H9 (cell line): ENCODE results near the gene HIBCH. TPM values are rescaled to one million over a fixed set of nuclear protein-coding genes. Genes with fewer than 3 reads are reported as not detected.

ENCODE experiments used
- DNase-seq: peaks from one replicate; pipeline ENCODE4 v3.0.0-alpha.2; 2017
- H2AFZ ChIP-seq: one replicate; pipeline ENCODE4 v1.6.1; 2013; ENCODE audit warnings: mild to moderate bottlenecking, low read length, control low read depth, moderate library complexity
- H2AK5ac ChIP-seq: 2 replicates; pipeline ENCODE4 v1.6.1; 2013; ENCODE audit warnings: low read length, control low read depth, mixed read lengths; ENCODE audit not compliant: insufficient read length
- H2BK120ac ChIP-seq: one replicate; pipeline ENCODE4 v1.6.1; 2013; ENCODE audit warnings: low read depth, mild to moderate bottlenecking, low read length, control low read depth, inconsistent platforms; ENCODE audit not compliant: poor library complexity, severe bottlenecking
- H2BK12ac ChIP-seq: 2 replicates; pipeline ENCODE4 v1.6.1; 2013; ENCODE audit warnings: low read length, control low read depth, mixed read lengths, low read depth; ENCODE audit not compliant: insufficient read length
- H2BK15ac ChIP-seq: 2 replicates; pipeline ENCODE4 v1.6.1; 2013; ENCODE audit warnings: low read depth, low read length, control low read depth
- H2BK20ac ChIP-seq: one replicate; pipeline ENCODE4 v1.6.1; 2013; ENCODE audit warnings: low read depth, mild to moderate bottlenecking, low read length, control low read depth, inconsistent platforms; ENCODE audit not compliant: poor library complexity, severe bottlenecking
- H2BK5ac ChIP-seq: 2 replicates; pipeline ENCODE4 v1.6.1; 2013; ENCODE audit warnings: low read length, control low read depth, mixed read lengths; ENCODE audit not compliant: insufficient read length
- H3K14ac ChIP-seq: 2 replicates; pipeline ENCODE4 v1.6.1; 2013; ENCODE audit warnings: low read length, control low read depth; ENCODE audit not compliant: insufficient read depth
- H3K18ac ChIP-seq: 2 replicates; pipeline ENCODE4 v1.6.1; 2013; ENCODE audit warnings: low read depth, mild to moderate bottlenecking, mixed read lengths, low read length, control low read depth; ENCODE audit not compliant: insufficient read length
- H3K23ac ChIP-seq: 2 replicates; pipeline ENCODE4 v1.6.1; 2013; ENCODE audit warnings: low read length, control low read depth, mixed read lengths, low read depth; ENCODE audit not compliant: insufficient read length
- H3K23me2 ChIP-seq: 2 replicates; pipeline ENCODE4 v1.6.1; 2013; ENCODE audit warnings: low read depth, mild to moderate bottlenecking, mixed read lengths, low read length, control low read depth; ENCODE audit not compliant: insufficient read length, poor library complexity, severe bottlenecking
- H3K27ac ChIP-seq: 2 replicates; pipeline ENCODE4 v1.5.1; 2013; ENCODE audit warnings: low read length, control low read depth, mixed read lengths, low read depth; ENCODE audit not compliant: insufficient read length
- H3K27me3 ChIP-seq: 2 replicates; pipeline ENCODE4 v1.6.1; 2013; ENCODE audit warnings: low read length, control low read depth, inconsistent platforms; ENCODE audit not compliant: insufficient read depth
- H3K4ac ChIP-seq: 2 replicates; pipeline ENCODE4 v1.6.1; 2013; ENCODE audit warnings: low read depth, mild to moderate bottlenecking, control low read depth, inconsistent platforms, low read length, moderate library complexity
- H3K4me1 ChIP-seq: 2 replicates; pipeline ENCODE4 v1.6.1; 2013; ENCODE audit warnings: low read length, control low read depth, inconsistent platforms; ENCODE audit not compliant: insufficient read depth
- H3K4me2 ChIP-seq: 2 replicates; pipeline ENCODE4 v1.6.1; 2013; ENCODE audit warnings: low read length, control low read depth, mixed read lengths; ENCODE audit not compliant: insufficient read length, insufficient read depth
- H3K56ac ChIP-seq: 2 replicates; pipeline ENCODE4 v1.6.1; 2013; ENCODE audit warnings: low read depth, mild to moderate bottlenecking, mixed read lengths, low read length, control low read depth; ENCODE audit not compliant: insufficient read length
- H3K79me1 ChIP-seq: 2 replicates; pipeline ENCODE4 v1.6.1; 2013; ENCODE audit warnings: low read depth, mild to moderate bottlenecking, moderate library complexity, low read length, control low read depth, inconsistent platforms; ENCODE audit not compliant: insufficient read depth, poor library complexity, severe bottlenecking
- H3K79me2 ChIP-seq: 2 replicates; pipeline ENCODE4 v1.6.1; 2013; ENCODE audit warnings: low read length, control low read depth, inconsistent platforms; ENCODE audit not compliant: insufficient read depth
- H3K9ac ChIP-seq: 2 replicates; pipeline ENCODE4 v1.6.1; 2013; ENCODE audit warnings: low read length, control low read depth, mixed read lengths; ENCODE audit not compliant: insufficient read length; ENCODE audit errors: extremely low read depth
- H3K9me3 ChIP-seq: one replicate; pipeline ENCODE4 v1.6.1; 2013; ENCODE audit warnings: low read depth, low read length, inconsistent platforms; ENCODE audit not compliant: control insufficient read depth
- H3T11ph ChIP-seq: one replicate; pipeline ENCODE4 v1.6.1; 2013; ENCODE audit warnings: mild to moderate bottlenecking, low read length, control low read depth, inconsistent platforms
- H4K20me1 ChIP-seq: one replicate; pipeline ENCODE4 v1.6.1; 2013; ENCODE audit not compliant: control insufficient read depth, insufficient read length, insufficient read depth
- H4K5ac ChIP-seq: 2 replicates; pipeline ENCODE4 v1.6.1; 2013; ENCODE audit warnings: low read depth, mild to moderate bottlenecking, mixed read lengths, low read length, control low read depth; ENCODE audit not compliant: insufficient read length
- H4K8ac ChIP-seq: replicated peaks from 2 replicates; pipeline ENCODE4 v1.6.1; 2013; ENCODE audit warnings: low read length, control low read depth, mixed read lengths, low read depth; ENCODE audit not compliant: insufficient read length
- H4K91ac ChIP-seq: 2 replicates; pipeline ENCODE4 v1.6.1; 2013; ENCODE audit warnings: low read depth, mild to moderate bottlenecking, moderate library complexity, mixed read lengths, low read length, control low read depth; ENCODE audit not compliant: insufficient read length
- H3K27ac Mint-ChIP-seq, 3 experiments: 2 replicates in 2 of 3; 3 replicates in 1 of 3; pipeline ENCODE4 v1.8.0; 2020 to 2021; ENCODE audit warnings: mixed read lengths in 3 of 3, mild to moderate bottlenecking in 1 of 3, moderate library complexity in 1 of 3
- H3K27me3 Mint-ChIP-seq: 2 replicates; pipeline ENCODE4 v1.8.0; 2021; ENCODE audit warnings: low read depth, mild to moderate bottlenecking, moderate library complexity, mixed read lengths
- H3K36me3 Mint-ChIP-seq, 3 experiments: 2 replicates in 2 of 3; 3 replicates in 1 of 3; pipeline ENCODE4 v1.8.0; 2020 to 2021; ENCODE audit warnings: low read depth in 3 of 3, mixed read lengths in 3 of 3; ENCODE audit not compliant: insufficient read depth in 1 of 3
- H3K4me1 Mint-ChIP-seq, 2 experiments: 2 replicates each; pipeline ENCODE4 v1.8.0; 2020; ENCODE audit warnings: mixed read lengths in 2 of 2
- H3K4me3 Mint-ChIP-seq, 2 experiments: 2 replicates in 1 of 2; 3 replicates in 1 of 2; pipeline ENCODE4 v1.8.0; 2020 to 2021; ENCODE audit warnings: mild to moderate bottlenecking in 2 of 2, mixed read lengths in 2 of 2, moderate library complexity in 1 of 2
- H3K9me3 Mint-ChIP-seq, 2 experiments: 2 replicates in 1 of 2; 3 replicates in 1 of 2; pipeline ENCODE4 v1.8.0; 2020; ENCODE audit warnings: mild to moderate bottlenecking in 2 of 2, mixed read lengths in 2 of 2, moderate library complexity in 1 of 2
- total RNA-seq: library from RNA; stranded (reverse); gene quantifications from 2 replicates; pipeline ENCODE4 v1.2.1, GENCODE V29; 2021
- TF ChIP-seq, protein P1 (sequence below): fragments of 200-600 bp; sonication (generic); conservative IDR thresholded peaks from 3 replicates; pipeline ENCODE4 v1.8.0; 2021; ENCODE audit warnings: antibody characterized with exemption, mild to moderate bottlenecking

The HIBCH gene
- total RNA-seq, 1 experiment from 2014 or later, result 28.0 TPM

DNA sequence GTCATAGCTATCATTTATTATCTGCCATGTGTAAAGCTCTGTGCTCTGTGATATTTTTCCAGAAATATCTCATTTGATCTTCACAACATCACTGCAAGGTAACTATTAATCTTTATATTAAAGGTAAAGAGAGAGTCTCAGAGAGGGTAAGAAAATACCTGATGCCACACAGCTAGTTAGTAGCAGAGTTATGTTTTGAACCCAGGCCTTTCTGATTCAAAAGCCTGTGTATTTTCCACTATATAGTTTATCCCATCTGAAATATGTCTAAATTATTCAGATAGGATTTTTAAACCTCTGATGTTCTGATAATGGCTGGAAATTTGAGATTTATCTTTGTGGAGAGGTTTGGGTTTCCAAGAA lies 33.9 kb upstream of the HIBCH start:
- H2BK15ac ChIP-seq, result no peak overlapping the region
- H4K91ac ChIP-seq, result no peak overlapping the region
- H3K14ac ChIP-seq, result no peak overlapping the region
- no peak overlapping the region for H2BK120ac ChIP-seq
- no peak overlapping the region for H2AK5ac ChIP-seq
- H3K27ac Mint-ChIP-seq, result no peak overlapping the region
- no peak overlapping the region for H4K5ac ChIP-seq
- no peaks in the 10 kb centered on the region for H3K27me3 Mint-ChIP-seq
- no peak overlapping the region for H3K23ac ChIP-seq
- H3K9ac ChIP-seq, result no peak overlapping the region
- no peak overlapping the region for H4K8ac ChIP-seq
- H3K4me1 ChIP-seq, result no peaks in the 10 kb centered on the region
- no peaks in the 10 kb centered on the region for H3K79me1 ChIP-seq
- DNase-seq, result no peak
- TF ChIP-seq, protein P1, sequence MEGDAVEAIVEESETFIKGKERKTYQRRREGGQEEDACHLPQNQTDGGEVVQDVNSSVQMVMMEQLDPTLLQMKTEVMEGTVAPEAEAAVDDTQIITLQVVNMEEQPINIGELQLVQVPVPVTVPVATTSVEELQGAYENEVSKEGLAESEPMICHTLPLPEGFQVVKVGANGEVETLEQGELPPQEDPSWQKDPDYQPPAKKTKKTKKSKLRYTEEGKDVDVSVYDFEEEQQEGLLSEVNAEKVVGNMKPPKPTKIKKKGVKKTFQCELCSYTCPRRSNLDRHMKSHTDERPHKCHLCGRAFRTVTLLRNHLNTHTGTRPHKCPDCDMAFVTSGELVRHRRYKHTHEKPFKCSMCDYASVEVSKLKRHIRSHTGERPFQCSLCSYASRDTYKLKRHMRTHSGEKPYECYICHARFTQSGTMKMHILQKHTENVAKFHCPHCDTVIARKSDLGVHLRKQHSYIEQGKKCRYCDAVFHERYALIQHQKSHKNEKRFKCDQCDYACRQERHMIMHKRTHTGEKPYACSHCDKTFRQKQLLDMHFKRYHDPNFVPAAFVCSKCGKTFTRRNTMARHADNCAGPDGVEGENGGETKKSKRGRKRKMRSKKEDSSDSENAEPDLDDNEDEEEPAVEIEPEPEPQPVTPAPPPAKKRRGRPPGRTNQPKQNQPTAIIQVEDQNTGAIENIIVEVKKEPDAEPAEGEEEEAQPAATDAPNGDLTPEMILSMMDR, result no peak
- H3K36me3 Mint-ChIP-seq, result no peaks in the 10 kb centered on the region
- H3K27me3 ChIP-seq, result no peaks in the 10 kb centered on the region
- no peaks in the 10 kb centered on the region for H4K20me1 ChIP-seq
- no peak overlapping the region for H3K4me2 ChIP-seq
- no peaks in the 10 kb centered on the region for H3K23me2 ChIP-seq
- H3K4ac ChIP-seq, result no peak overlapping the region
- no peak overlapping the region for H3K4me3 Mint-ChIP-seq
- H3T11ph ChIP-seq, result no peak overlapping the region
- H3K27ac ChIP-seq, result no peak overlapping the region
- no peaks in the 10 kb centered on the region for H3K79me2 ChIP-seq
- H2BK20ac ChIP-seq, result no peak overlapping the region
- H2AFZ ChIP-seq, result no peak overlapping the region
- no peaks in the 10 kb centered on the region for H3K9me3 Mint-ChIP-seq
- H3K4me1 Mint-ChIP-seq, result peaks cover 5 to 12% of the 10 kb centered on the region in 2 experiments
- no peak overlapping the region for H2BK5ac ChIP-seq
- no peaks in the 10 kb centered on the region for H3K9me3 ChIP-seq
- H3K18ac ChIP-seq, result no peak overlapping the region
- no peak overlapping the region for H2BK12ac ChIP-seq
- no peak overlapping the region for H3K56ac ChIP-seq
